ENCODE measurements around the gene CD28. TPM values are rescaled to one million over a fixed set of nuclear protein-coding genes. Genes with fewer than 3 reads are reported as not detected.
A peak's percentile ranks its signal among the peaks of the same experiment; 100 is the strongest.

The CD28 gene
- total and polyA plus RNA-seq, 2 donors from 2014 or later, result 0.37 to 4.7 TPM

GRCh38 chr2:203685789-203686420 lies 20.5 kb upstream of the CD28 start:
- no peaks in the 10 kb centered on the region for H3K36me3 ChIP-seq (ENCODE audit: control insufficient read depth in 2 of 3, insufficient read depth in 3 of 3, low read length in 3 of 3)
- H3K9ac ChIP-seq (ENCODE audit: low read length in 3 of 3), result no peak overlapping the region
- H3K27ac ChIP-seq (ENCODE audit: low read depth in 2 of 2, low read length in 2 of 2), result peak overlapping the region; percentile 82
- no peak overlapping the region for H3K4me3 ChIP-seq (ENCODE audit: low read length in 3 of 3)
- no peaks in the 10 kb centered on the region for H3K9me3 ChIP-seq (ENCODE audit: control insufficient read depth in 2 of 3, insufficient read depth in 1 of 3, low read length in 3 of 3)
- no peak for TF ChIP-seq CTCF (IDR thresholded peaks at IDR 0.05; ENCODE audit: borderline replicate concordance, extremely low read depth, insufficient read depth)
- DNase-seq (no peak), FAIRE-seq (no peak)
- intact Hi-C loops (cut with DNase I), result no loop called here
- H3K27me3 ChIP-seq (ENCODE audit: control insufficient read depth, insufficient read depth, low read length), result no peaks in the 10 kb centered on the region
- H3K4me1 ChIP-seq (ENCODE audit: control insufficient read depth in 2 of 3, insufficient read depth in 2 of 3, low read depth in 1 of 3, low read length in 3 of 3), result peaks cover 6 to 36% (median 26%) of the 10 kb centered on the region in 3 donors

GRCh38 chr2:203687165-203687564 lies 19.3 kb upstream of the CD28 start:
- H3K9ac ChIP-seq (ENCODE audit: low read length in 3 of 3), result no peak overlapping the region
- no peaks in the 10 kb centered on the region for H3K27me3 ChIP-seq (ENCODE audit: control insufficient read depth, insufficient read depth, low read length)
- TF ChIP-seq CTCF (IDR thresholded peaks at IDR 0.05; ENCODE audit: borderline replicate concordance, extremely low read depth, insufficient read depth), result no peak
- no peak overlapping the region for H3K4me3 ChIP-seq (ENCODE audit: low read length in 3 of 3)
- intact Hi-C loops (cut with DNase I), result no loop called here
- no peak for DNase-seq
- H3K4me1 ChIP-seq (ENCODE audit: control insufficient read depth in 2 of 3, insufficient read depth in 2 of 3, low read depth in 1 of 3, low read length in 3 of 3), result peaks cover 6 to 36% (median 26%) of the 10 kb centered on the region in 3 donors
- H3K27ac ChIP-seq (ENCODE audit: low read depth in 2 of 2, low read length in 2 of 2), result peak overlapping the region in 1 of 2 donors; percentile 58
- no peaks in the 10 kb centered on the region for H3K36me3 ChIP-seq (ENCODE audit: control insufficient read depth in 2 of 3, insufficient read depth in 3 of 3, low read length in 3 of 3)
- no peaks in the 10 kb centered on the region for H3K9me3 ChIP-seq (ENCODE audit: control insufficient read depth in 2 of 3, insufficient read depth in 1 of 3, low read length in 3 of 3)
- FAIRE-seq, result no peak

GRCh38 chr2:203688798-203689197 lies 17.6 kb upstream of the CD28 start:
- peak in 4 of 5 donors; percentile 30 to 78 (median 60) for DNase-seq
- no peak for TF ChIP-seq CTCF (IDR thresholded peaks at IDR 0.05; ENCODE audit: borderline replicate concordance, extremely low read depth, insufficient read depth)
- Histone ChIP-seq H3K4me1 (ENCODE audit: control insufficient read depth in 2 of 3, insufficient read depth in 2 of 3, low read depth in 1 of 3, low read length in 3 of 3) (peaks cover 6 to 32% (median 18%) of the 10 kb centered on the region in 3 donors), H3K9me3 (ENCODE audit: control insufficient read depth in 2 of 3, insufficient read depth in 1 of 3, low read length in 3 of 3) (no peaks in the 10 kb centered on the region), H3K4me3 (ENCODE audit: low read length in 3 of 3) (no peak overlapping the region), H3K36me3 (ENCODE audit: control insufficient read depth in 2 of 3, insufficient read depth in 3 of 3, low read length in 3 of 3) (no peaks in the 10 kb centered on the region), H3K27me3 (ENCODE audit: control insufficient read depth, insufficient read depth, low read length) (no peaks in the 10 kb centered on the region), H3K27ac (ENCODE audit: low read depth in 2 of 2, low read length in 2 of 2) (no peak overlapping the region), H3K9ac (ENCODE audit: low read length in 3 of 3) (no peak overlapping the region)
- FAIRE-seq, result no peak
- intact Hi-C loops (cut with DNase I), result no loop called here

Data from kidney (tissue), 14 donors.